K562 (cell line): Measurements from ENCODE around the gene STAG2. TPM values are rescaled to one million over a fixed set of nuclear protein-coding genes. Genes with fewer than 3 reads are reported as not detected.

ENCODE experiments used
- ATAC-seq: fragments of 200-7000 bp; cut with Tn5 transposase; 3 replicates; pipeline ENCODE4 v1.9.1; 2020; ENCODE audit warnings: moderate library complexity
- BruUV-seq: library from RNA; stranded (reverse); fragments of 400-500 nt; replicated peaks from 2 replicates; lab custom pipeline; 2021; lab: Mats Ljungman, UMichigan
- CTCF ChIA-PET: fragments of 300-600 bp; formaldehyde crosslinking; extraction: SDS; loops from one replicate; lab custom pipeline; 2021; ENCODE audit warnings: low intra/inter-chr PET ratio; lab: Yijun Ruan, JAX
- POLR2A ChIA-PET: fragments of 300-600, 350-650 bp; sonication (Branson Sonifier 250); formaldehyde crosslinking; extraction: SDS; loops from one replicate; lab custom pipeline; 2021; ENCODE audit warnings: antibody characterized with exemption, inconsistent platforms; lab: Yijun Ruan, JAX
- DNase-seq, 4 experiments: peaks; one replicate each; pipeline versions ENCODE4 v3.0.0 to v3.0.0-alpha.2; 2011 to 2018; ENCODE audit warnings: low spot score in 3 of 4, mixed read lengths in 3 of 4; ENCODE audit errors: extremely low read depth in 1 of 4
- FAIRE-seq: peaks from 2 replicates; lab custom pipeline; 2011; peaks lifted over from hg19 to GRCh38; lab: Jason Lieb, UNC
- H2AFZ ChIP-seq: 2 replicates; pipeline ENCODE4 v1.6.0; 2011; ENCODE audit warnings: low read depth, low read length, control low read depth, inconsistent platforms
- H3K27ac ChIP-seq: fragments of 200-600 bp; 3 replicates; pipeline ENCODE4 v1.8.0; 2011; ENCODE audit warnings: low read depth, mild to moderate bottlenecking, control low read depth, inconsistent platforms, low read length, moderate library complexity, mixed read lengths; ENCODE audit errors: extremely low read depth
- H3K27me3 ChIP-seq, 2 experiments: fragments of 300-600 bp in 1 of 2; 2 replicates in 1 of 2; 3 replicates in 1 of 2; pipeline versions ENCODE4 v1.6.0 to v1.8.0; 2011; ENCODE audit warnings: inconsistent platforms in 2 of 2, low read length in 2 of 2, mild to moderate bottlenecking in 1 of 2, mixed read lengths in 1 of 2, moderate library complexity in 1 of 2; ENCODE audit not compliant: control insufficient read depth in 2 of 2, insufficient read depth in 2 of 2
- H3K36me3 ChIP-seq: fragments of 300-600 bp; 3 replicates; pipeline ENCODE4 v1.8.0; 2011; ENCODE audit warnings: mild to moderate bottlenecking, low read length, inconsistent platforms; ENCODE audit not compliant: control insufficient read depth, insufficient read depth
- H3K4me1 ChIP-seq, 2 experiments: fragments of 200-600 bp in 1 of 2; replicated peaks in 1 of 2; 2 replicates in 1 of 2; 3 replicates in 1 of 2; pipeline versions ENCODE4 v1.5.1 to v1.8.0; 2011; ENCODE audit warnings: inconsistent platforms in 2 of 2, low read length in 2 of 2, mild to moderate bottlenecking in 1 of 2, mixed read lengths in 1 of 2, moderate library complexity in 1 of 2; ENCODE audit not compliant: control insufficient read depth in 2 of 2, insufficient read depth in 2 of 2
- H3K4me2 ChIP-seq: 2 replicates; pipeline ENCODE4 v1.6.1; 2011; ENCODE audit warnings: low read length, control low read depth, inconsistent platforms, mixed read lengths; ENCODE audit not compliant: insufficient read depth
- H3K4me3 ChIP-seq: fragments of 200-600 bp; sonication (generic), shearing (Covaris generic); 2 replicates; pipeline ENCODE4 v1.5.1; 2016; ENCODE audit warnings: control low read depth, inconsistent platforms
- H3K79me2 ChIP-seq: fragments of 200-600 bp; 3 replicates; pipeline ENCODE4 v1.8.0; 2011; ENCODE audit warnings: low read length, inconsistent platforms; ENCODE audit not compliant: control insufficient read depth, insufficient read depth
- H3K9ac ChIP-seq, 2 experiments: 2 replicates each; pipeline versions ENCODE4 v1.6.0 to v1.6.1; 2011; ENCODE audit warnings: low read depth in 2 of 2, low read length in 2 of 2, control low read depth in 1 of 2, inconsistent platforms in 1 of 2, mild to moderate bottlenecking in 1 of 2, mixed read lengths in 1 of 2; ENCODE audit not compliant: insufficient read depth in 1 of 2
- H3K9me1 ChIP-seq: one replicate; pipeline ENCODE4 v1.6.0; 2011; ENCODE audit warnings: inconsistent platforms, mild to moderate bottlenecking, low read length, moderate library complexity; ENCODE audit not compliant: control insufficient read depth, insufficient read depth
- H3K9me3 ChIP-seq: replicated peaks from 2 replicates; pipeline ENCODE4 v1.5.1; 2011; ENCODE audit warnings: low read depth, low read length, inconsistent platforms; ENCODE audit not compliant: control insufficient read depth, insufficient read depth
- H4K20me1 ChIP-seq: replicated peaks from 2 replicates; pipeline ENCODE4 v1.6.1; 2011; ENCODE audit warnings: low read length, inconsistent platforms, mixed read lengths; ENCODE audit not compliant: control insufficient read depth, insufficient read depth
- HDAC3 ChIP-seq: fragments of 450-650 bp; IDR thresholded peaks from 2 replicates; pipeline ENCODE4 v1.6.1; 2018; ENCODE audit warnings: borderline replicate concordance, mild to moderate bottlenecking, moderate library complexity; ENCODE audit not compliant: partially characterized antibody
- NR2C1 ChIP-seq, 2 experiments: fragments of 450-650 bp; IDR thresholded peaks; 2 replicates each; pipeline ENCODE4 v1.6.1; 2017; ENCODE audit warnings: mild to moderate bottlenecking in 2 of 2, antibody characterized with exemption in 1 of 2, inconsistent platforms in 1 of 2, missing compliant biosample characterization in 1 of 2, missing genetic modification characterization in 1 of 2
- PCBP1 ChIP-seq: fragments of 200-400 bp; formaldehyde crosslinking; IDR thresholded peaks from 2 replicates; pipeline ENCODE4 v1.6.1; 2018; ENCODE audit warnings: mild to moderate bottlenecking, low read depth, low read length; ENCODE audit not compliant: poor library complexity, severe bottlenecking
- TBL1XR1 ChIP-seq, 2 experiments: IDR thresholded peaks; 2 replicates each; pipeline ENCODE4 v1.6.1; 2012; ENCODE audit warnings: improper control_type of control experiment in 2 of 2, low read length in 2 of 2, mild to moderate bottlenecking in 1 of 2
- ZBED1 ChIP-seq: IDR thresholded peaks from 2 replicates; pipeline ENCODE4 v1.6.1; 2014
- WGBS: fragments of 100-300 bp; shearing (Covaris generic); methylation state at CpG from one replicate; pipeline ENCODE4 v1.1.6; 2016; ENCODE audit warnings: low coverage, mixed read lengths; ENCODE audit not compliant: insufficient coverage; ENCODE audit errors: missing lambda C conversion rate; 5-methylcytosine and 5-hydroxymethylcytosine counted together
- in situ Hi-C: fragments of 300-500 bp; cut with MboI; formaldehyde crosslinking; loops from 4 replicates; pipeline ENCODE4 v1.15.0; 2018; ENCODE audit warnings: inconsistent platforms, mixed read lengths
- intact Hi-C: fragments of 100-400 bp; cut with micrococcal nuclease; formaldehyde crosslinking; loops from 2 replicates; pipeline ENCODE4 v1.14.2; 2022
- polyA plus RNA-seq, 8 experiments: library from polyadenylated mRNA; depleted of rRNA in 4 of 8; stranded (reverse) in 5 of 8; unstranded in 3 of 8; fragments of >200 nt; fragmentation: Nextera tagmentation in 2 of 8; fragmentation: Illumina TruSeq in 1 of 8; extraction: Ambion mirVana in 2 of 8; extraction: Trizol in 1 of 8; gene quantifications; 2 replicates each; pipeline versions ENCODE4 v1.2.1 to v1.2.3, GENCODE V29; 2011 to 2014; ENCODE audit warnings: inconsistent platforms in 1 of 8, missing spikeins in 1 of 8
- total RNA-seq, 7 experiments: library from RNA; depleted of rRNA in 6 of 7; stranded (reverse); fragments of >200 nt in 6 of 7; fragmentation: Illumina TruSeq in 2 of 7; extraction: Trizol in 2 of 7; gene quantifications; 2 replicates each; pipeline versions ENCODE4 v1.2.1 to v1.2.3, GENCODE V29; 2011 to 2021; ENCODE audit warnings: low replicate concordance in 1 of 7
- TF ChIP-seq, protein P1 (sequence below), 3 experiments: IDR thresholded peaks in 2 of 3; conservative IDR thresholded peaks in 1 of 3; 2 replicates each; pipeline ENCODE4 v1.5.1; 2011 to 2012; ENCODE audit warnings: low read length in 3 of 3, mild to moderate bottlenecking in 3 of 3, control low read depth in 2 of 3, improper control_type of control experiment in 1 of 3, inconsistent platforms in 1 of 3, low read depth in 1 of 3, mixed read lengths in 1 of 3, moderate library complexity in 1 of 3; ENCODE audit not compliant: insufficient read depth in 2 of 3
- TF ChIP-seq, protein P2 (sequence below): sonication (generic); formaldehyde crosslinking; IDR thresholded peaks from 2 replicates; pipeline ENCODE4 v1.8.0; 2022; ENCODE audit warnings: missing genetic modification reagents, mild to moderate bottlenecking, borderline replicate concordance
- TF ChIP-seq, protein P3 (sequence below): fragments of 250-450 bp; sonication (Bioruptor Pico); IDR thresholded peaks from 2 replicates; pipeline ENCODE4 v1.4.0; 2020; ENCODE audit warnings: mild to moderate bottlenecking, moderate library complexity
- TF ChIP-seq, protein P4 (sequence below): IDR thresholded peaks from 2 replicates; pipeline ENCODE4 v1.6.1; 2014; ENCODE audit warnings: antibody characterized with exemption

The STAG2 gene
- total and polyA plus RNA-seq, 9 of the 15 experiments (the other 6 are each of a cell fraction or from before 2014, with no cell fraction given), result 40.3 to 133 (median 90.1) TPM

DNA sequence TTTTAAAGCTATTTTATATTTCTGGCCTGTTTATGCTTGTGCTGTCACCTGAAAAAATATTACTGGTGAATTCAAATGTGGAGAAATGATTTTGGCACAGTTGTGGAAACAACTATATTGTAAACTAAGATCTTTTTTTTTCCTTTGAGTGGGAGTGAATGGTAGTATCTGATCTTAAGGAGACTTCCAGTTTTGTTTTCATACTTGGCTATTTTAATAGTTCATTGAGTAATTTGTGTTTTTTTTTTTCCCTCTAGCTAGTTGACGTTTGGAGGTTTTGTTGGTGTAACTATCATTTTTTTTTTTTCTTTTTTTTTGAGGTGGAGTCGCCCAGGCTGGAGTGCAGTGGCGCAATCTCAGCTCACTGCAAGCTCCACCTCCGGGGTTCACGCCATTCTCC lies 10.5 kb downstream of the STAG2 start:
- Histone ChIP-seq H3K9me1 (no peaks in the 10 kb centered on the region), H3K9me3 (no peaks in the 10 kb centered on the region), H3K27me3 (no peaks in the 10 kb centered on the region), H3K79me2 (peaks cover 95% of the 10 kb centered on the region)
- TF ChIP-seq HDAC3 (no peak), ZBED1 (no peak), NR2C1 (IDR thresholded peaks at IDR 0.05) (no peak), NR2C1 (tag; IDR thresholded peaks at IDR 0.05) (no peak), PCBP1 (no peak), TBL1XR1 (IDR thresholded peaks at IDR 0.05; ENCODE audit: low read length in 2 of 2) (no peak)
- TF ChIP-seq, protein P1, sequence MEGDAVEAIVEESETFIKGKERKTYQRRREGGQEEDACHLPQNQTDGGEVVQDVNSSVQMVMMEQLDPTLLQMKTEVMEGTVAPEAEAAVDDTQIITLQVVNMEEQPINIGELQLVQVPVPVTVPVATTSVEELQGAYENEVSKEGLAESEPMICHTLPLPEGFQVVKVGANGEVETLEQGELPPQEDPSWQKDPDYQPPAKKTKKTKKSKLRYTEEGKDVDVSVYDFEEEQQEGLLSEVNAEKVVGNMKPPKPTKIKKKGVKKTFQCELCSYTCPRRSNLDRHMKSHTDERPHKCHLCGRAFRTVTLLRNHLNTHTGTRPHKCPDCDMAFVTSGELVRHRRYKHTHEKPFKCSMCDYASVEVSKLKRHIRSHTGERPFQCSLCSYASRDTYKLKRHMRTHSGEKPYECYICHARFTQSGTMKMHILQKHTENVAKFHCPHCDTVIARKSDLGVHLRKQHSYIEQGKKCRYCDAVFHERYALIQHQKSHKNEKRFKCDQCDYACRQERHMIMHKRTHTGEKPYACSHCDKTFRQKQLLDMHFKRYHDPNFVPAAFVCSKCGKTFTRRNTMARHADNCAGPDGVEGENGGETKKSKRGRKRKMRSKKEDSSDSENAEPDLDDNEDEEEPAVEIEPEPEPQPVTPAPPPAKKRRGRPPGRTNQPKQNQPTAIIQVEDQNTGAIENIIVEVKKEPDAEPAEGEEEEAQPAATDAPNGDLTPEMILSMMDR (IDR thresholded peaks at IDR 0.05 in 2 of 3, conservative IDR thresholded peaks at IDR 0.05 in 1 of 3; ENCODE audit: insufficient read depth in 2 of 3, low read depth in 1 of 3, low read length in 3 of 3), result no peak
- TF ChIP-seq, protein P2, sequence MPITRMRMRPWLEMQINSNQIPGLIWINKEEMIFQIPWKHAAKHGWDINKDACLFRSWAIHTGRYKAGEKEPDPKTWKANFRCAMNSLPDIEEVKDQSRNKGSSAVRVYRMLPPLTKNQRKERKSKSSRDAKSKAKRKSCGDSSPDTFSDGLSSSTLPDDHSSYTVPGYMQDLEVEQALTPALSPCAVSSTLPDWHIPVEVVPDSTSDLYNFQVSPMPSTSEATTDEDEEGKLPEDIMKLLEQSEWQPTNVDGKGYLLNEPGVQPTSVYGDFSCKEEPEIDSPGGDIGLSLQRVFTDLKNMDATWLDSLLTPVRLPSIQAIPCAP, result no peak
- TF ChIP-seq, protein P3, sequence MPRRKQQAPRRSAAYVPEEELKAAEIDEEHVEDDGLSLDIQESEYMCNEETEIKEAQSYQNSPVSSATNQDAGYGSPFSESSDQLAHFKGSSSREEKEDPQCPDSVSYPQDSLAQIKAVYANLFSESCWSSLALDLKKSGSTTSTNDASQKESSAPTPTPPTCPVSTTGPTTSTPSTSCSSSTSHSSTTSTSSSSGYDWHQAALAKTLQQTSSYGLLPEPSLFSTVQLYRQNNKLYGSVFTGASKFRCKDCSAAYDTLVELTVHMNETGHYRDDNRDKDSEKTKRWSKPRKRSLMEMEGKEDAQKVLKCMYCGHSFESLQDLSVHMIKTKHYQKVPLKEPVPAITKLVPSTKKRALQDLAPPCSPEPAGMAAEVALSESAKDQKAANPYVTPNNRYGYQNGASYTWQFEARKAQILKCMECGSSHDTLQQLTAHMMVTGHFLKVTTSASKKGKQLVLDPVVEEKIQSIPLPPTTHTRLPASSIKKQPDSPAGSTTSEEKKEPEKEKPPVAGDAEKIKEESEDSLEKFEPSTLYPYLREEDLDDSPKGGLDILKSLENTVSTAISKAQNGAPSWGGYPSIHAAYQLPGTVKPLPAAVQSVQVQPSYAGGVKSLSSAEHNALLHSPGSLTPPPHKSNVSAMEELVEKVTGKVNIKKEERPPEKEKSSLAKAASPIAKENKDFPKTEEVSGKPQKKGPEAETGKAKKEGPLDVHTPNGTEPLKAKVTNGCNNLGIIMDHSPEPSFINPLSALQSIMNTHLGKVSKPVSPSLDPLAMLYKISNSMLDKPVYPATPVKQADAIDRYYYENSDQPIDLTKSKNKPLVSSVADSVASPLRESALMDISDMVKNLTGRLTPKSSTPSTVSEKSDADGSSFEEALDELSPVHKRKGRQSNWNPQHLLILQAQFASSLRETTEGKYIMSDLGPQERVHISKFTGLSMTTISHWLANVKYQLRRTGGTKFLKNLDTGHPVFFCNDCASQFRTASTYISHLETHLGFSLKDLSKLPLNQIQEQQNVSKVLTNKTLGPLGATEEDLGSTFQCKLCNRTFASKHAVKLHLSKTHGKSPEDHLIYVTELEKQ (CRISPR knock-in tag), result no peak
- TF ChIP-seq, protein P4, sequence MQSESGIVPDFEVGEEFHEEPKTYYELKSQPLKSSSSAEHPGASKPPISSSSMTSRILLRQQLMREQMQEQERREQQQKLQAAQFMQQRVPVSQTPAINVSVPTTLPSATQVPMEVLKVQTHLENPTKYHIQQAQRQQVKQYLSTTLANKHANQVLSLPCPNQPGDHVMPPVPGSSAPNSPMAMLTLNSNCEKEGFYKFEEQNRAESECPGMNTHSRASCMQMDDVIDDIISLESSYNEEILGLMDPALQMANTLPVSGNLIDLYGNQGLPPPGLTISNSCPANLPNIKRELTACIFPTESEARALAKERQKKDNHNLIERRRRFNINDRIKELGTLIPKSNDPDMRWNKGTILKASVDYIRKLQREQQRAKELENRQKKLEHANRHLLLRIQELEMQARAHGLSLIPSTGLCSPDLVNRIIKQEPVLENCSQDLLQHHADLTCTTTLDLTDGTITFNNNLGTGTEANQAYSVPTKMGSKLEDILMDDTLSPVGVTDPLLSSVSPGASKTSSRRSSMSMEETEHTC, result no peak
- TF ChIP-seq, all 486 proteins: peak for 0
- no peak overlapping the region for H3K27ac ChIP-seq
- H3K4me3 ChIP-seq, result no peak overlapping the region
- no peak for FAIRE-seq
- BruUV-seq, result no TSS peak
- no peak overlapping the region for H2AFZ ChIP-seq
- 90% methylated on average over 2 of the region's 5 CpGs for WGBS
- in situ Hi-C loops, result no loop called here
- DNase-seq, result no peak
- intact Hi-C loops, result no loop called here
- H4K20me1 ChIP-seq, result peaks cover 8% of the 10 kb centered on the region; the same call in 1 of the 2 replicates
- ATAC-seq, result no peak
- no peak overlapping the region for H3K4me2 ChIP-seq
- H3K4me1 ChIP-seq, result no peaks in the 10 kb centered on the region; a peak in 2 of 5 replicates
- H3K9ac ChIP-seq, result no peak overlapping the region
- ChIA-PET CTCF (no interaction called here), POLR2A (interaction anchor here (0.6 to 0.9 kb wide), 2 partner anchors 9 to 89 kb away, joined by 3 read pairs; no protein-coding TSS in a partner anchor)
- peaks cover 2% of the 10 kb centered on the region; the same call in 1 of the 3 replicates for H3K36me3 ChIP-seq
